ENCODE data around the gene INTS4.

INTS4 gene

DNA sequence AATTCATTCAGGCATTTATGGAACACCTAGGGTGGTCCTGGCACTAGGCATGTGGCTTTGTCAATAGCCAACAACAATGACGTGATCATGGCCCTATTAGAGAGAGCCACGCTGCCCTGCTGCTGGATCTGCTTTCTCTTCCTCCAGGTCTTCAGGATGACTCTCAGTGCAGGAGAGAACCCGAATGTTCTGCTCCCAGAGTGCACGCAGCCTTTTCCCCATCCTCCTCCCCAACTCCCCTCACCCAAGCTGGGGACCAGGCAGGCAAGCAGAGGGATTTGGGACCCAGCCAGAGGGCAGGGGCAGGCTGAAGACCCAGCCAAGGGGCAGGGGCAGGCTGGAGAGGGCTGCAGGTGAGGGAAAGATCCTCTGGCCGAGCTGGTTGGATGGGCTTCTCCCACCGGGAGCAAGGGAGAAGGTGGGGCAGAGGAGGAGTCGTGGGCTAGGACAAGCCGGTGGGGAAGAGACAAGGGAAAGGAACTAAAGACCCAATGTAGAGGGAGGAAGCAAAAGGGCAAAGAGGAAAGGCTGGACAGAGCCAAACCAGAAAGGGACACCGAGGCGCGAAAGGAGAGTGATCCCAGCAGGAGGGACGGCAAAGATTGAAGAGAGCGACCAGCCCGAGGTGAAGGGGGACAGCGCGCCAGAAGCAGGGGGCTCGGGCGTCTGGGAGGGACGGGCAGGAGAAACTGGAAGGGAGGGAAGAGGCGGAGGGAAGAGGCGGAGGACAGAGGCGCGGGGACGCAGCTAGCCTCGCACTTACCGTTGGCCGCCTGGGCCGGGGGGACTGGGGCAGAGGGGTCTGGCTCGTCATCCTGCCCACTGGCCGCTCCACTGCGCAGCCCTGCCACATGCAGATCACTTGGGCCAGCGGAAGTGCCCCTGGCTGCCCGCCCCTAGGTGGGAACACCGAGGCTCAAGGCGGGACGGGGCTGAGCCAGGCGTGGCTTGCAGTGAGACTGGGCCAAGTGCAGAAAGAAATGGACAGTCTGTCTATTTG, 28.2 kb upstream of the INTS4 start, which contains the start of gene KCTD14:
KCTD14 (minus strand) TSS at position 880 of the 1,000 bp plus-strand sequence; CDS start at position 853, 27 bp downstream.
- H3K4me3 ChIP-seq (ENCODE audit: low read length), result no peak within 1 kb of the TSS
- H3K4me2 ChIP-seq (ENCODE audit: low read length), result no peak within 1 kb of the TSS

DNA sequence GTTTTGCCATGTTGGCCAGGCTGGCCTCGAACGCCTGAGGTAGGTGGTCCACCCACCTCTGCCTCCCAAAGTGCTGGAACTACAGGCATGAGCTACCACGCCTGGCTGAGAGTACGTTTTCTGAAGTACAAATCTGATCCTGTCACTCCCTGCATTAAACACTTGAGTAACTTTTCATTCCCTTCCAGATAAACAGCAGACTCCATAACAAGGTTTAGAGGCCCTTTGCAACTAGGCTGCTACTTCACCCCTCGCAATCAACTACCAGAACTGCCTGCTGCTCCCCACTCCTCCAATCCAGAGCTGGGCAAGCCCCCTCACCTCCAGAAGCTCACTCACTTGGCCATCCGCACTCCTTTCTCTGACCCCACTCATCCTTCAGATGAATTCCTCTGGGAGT, 27.1 kb upstream of the INTS4 start:
- TF ChIP-seq, protein P1, sequence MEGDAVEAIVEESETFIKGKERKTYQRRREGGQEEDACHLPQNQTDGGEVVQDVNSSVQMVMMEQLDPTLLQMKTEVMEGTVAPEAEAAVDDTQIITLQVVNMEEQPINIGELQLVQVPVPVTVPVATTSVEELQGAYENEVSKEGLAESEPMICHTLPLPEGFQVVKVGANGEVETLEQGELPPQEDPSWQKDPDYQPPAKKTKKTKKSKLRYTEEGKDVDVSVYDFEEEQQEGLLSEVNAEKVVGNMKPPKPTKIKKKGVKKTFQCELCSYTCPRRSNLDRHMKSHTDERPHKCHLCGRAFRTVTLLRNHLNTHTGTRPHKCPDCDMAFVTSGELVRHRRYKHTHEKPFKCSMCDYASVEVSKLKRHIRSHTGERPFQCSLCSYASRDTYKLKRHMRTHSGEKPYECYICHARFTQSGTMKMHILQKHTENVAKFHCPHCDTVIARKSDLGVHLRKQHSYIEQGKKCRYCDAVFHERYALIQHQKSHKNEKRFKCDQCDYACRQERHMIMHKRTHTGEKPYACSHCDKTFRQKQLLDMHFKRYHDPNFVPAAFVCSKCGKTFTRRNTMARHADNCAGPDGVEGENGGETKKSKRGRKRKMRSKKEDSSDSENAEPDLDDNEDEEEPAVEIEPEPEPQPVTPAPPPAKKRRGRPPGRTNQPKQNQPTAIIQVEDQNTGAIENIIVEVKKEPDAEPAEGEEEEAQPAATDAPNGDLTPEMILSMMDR (IDR thresholded peaks at IDR 0.05; ENCODE audit: low read depth, low read length, poor library complexity, severe bottlenecking), result no peak
- TF ChIP-seq EZH2phosphoT487 (IDR thresholded peaks at IDR 0.05; ENCODE audit: borderline replicate concordance, low read length), result no peak
- no peaks in the 10 kb centered on the region for H3F3A ChIP-seq (ENCODE audit: control insufficient read depth, insufficient read depth)
- no peak overlapping the region for H3K4me3 ChIP-seq (ENCODE audit: low read length)
- no peaks in the 10 kb centered on the region for H3K9me2 ChIP-seq (replicated peaks; ENCODE audit: control insufficient read depth, low read length)
- no peaks in the 10 kb centered on the region for H3K36me3 ChIP-seq (ENCODE audit: control insufficient read depth, low read length)
- peaks cover 8% of the 10 kb centered on the region; the same call in 1 of the 2 replicates for H3K27me3 ChIP-seq (ENCODE audit: control insufficient read depth, low read length)
- no peaks in the 10 kb centered on the region for H3K9me3 ChIP-seq (ENCODE audit: control insufficient read depth, insufficient read depth, low read length)
- no peak overlapping the region for H3K27ac ChIP-seq (ENCODE audit: low read depth, low read length)
- no peak overlapping the region for H3K4me2 ChIP-seq (ENCODE audit: low read length)
- no peaks in the 10 kb centered on the region for H3K4me1 ChIP-seq (ENCODE audit: control insufficient read depth, low read length)
- H4K20me1 ChIP-seq (ENCODE audit: control insufficient read depth, insufficient read depth, low read depth, low read length), result no peaks in the 10 kb centered on the region
- no peaks in the 10 kb centered on the region for H3K79me2 ChIP-seq (ENCODE audit: control insufficient read depth, low read length)

More for the DNA sequence above, 28.2 kb upstream of the INTS4 start, which contains the start of gene KCTD14:
- TF ChIP-seq, protein P1 (IDR thresholded peaks at IDR 0.05; ENCODE audit: low read depth, low read length, poor library complexity, severe bottlenecking), result no peak
- TF ChIP-seq EZH2phosphoT487 (IDR thresholded peaks at IDR 0.05; ENCODE audit: borderline replicate concordance, low read length), result no peak
- Histone ChIP-seq H3K9me3 (ENCODE audit: control insufficient read depth, insufficient read depth, low read length) (no peaks in the 10 kb centered on the region), H4K20me1 (ENCODE audit: control insufficient read depth, insufficient read depth, low read depth, low read length) (no peaks in the 10 kb centered on the region), H3K4me1 (ENCODE audit: control insufficient read depth, low read length) (no peaks in the 10 kb centered on the region), H3K36me3 (ENCODE audit: control insufficient read depth, low read length) (no peaks in the 10 kb centered on the region), H3K27ac (ENCODE audit: low read depth, low read length) (no peak within 1 kb of the TSS), H3K27me3 (ENCODE audit: control insufficient read depth, low read length) (peaks cover 8% of the 10 kb centered on the region; the same call in 1 of the 2 replicates), H3K9me2 (replicated peaks; ENCODE audit: control insufficient read depth, low read length) (no peaks in the 10 kb centered on the region), H3F3A (ENCODE audit: control insufficient read depth, insufficient read depth) (no peaks in the 10 kb centered on the region), H3K79me2 (ENCODE audit: control insufficient read depth, low read length) (no peaks in the 10 kb centered on the region)

DNA sequence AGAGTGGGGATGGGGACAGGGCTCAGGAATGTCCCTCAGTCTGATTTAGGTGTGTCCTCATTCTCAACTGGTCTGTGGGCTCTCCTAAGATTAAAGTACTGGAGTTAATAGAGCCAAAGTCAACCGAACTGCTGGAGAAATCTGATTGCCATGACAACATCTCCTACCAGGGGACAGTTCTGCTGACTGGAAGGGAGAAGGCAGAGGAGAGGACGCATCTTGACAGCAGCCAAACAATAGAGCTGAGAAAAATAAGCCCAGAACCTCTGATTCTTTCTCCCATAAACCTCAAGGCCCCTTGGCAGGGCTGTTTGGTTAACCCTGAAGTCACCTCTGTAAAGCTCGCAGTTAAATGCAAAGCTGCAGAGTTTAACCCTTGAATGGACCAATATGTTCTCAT, 25.8 kb upstream of the INTS4 start:
- no peak overlapping the region for H3K27ac ChIP-seq (ENCODE audit: low read depth, low read length)

More for the DNA sequence above, 25.8 kb upstream of the INTS4 start:
- no peaks in the 10 kb centered on the region for H3K36me3 ChIP-seq (ENCODE audit: control insufficient read depth, low read length)
- H3K9me3 ChIP-seq (ENCODE audit: control insufficient read depth, insufficient read depth, low read length), result no peaks in the 10 kb centered on the region
- H3K27me3 ChIP-seq (ENCODE audit: control insufficient read depth, low read length), result peaks cover 8% of the 10 kb centered on the region; the same call in 1 of the 2 replicates
- no peaks in the 10 kb centered on the region for H4K20me1 ChIP-seq (ENCODE audit: control insufficient read depth, insufficient read depth, low read depth, low read length)
- no peak for TF ChIP-seq EZH2phosphoT487 (IDR thresholded peaks at IDR 0.05; ENCODE audit: borderline replicate concordance, low read length)
- TF ChIP-seq, protein P1 (IDR thresholded peaks at IDR 0.05; ENCODE audit: low read depth, low read length, poor library complexity, severe bottlenecking), result no peak
- no peaks in the 10 kb centered on the region for H3K4me1 ChIP-seq (ENCODE audit: control insufficient read depth, low read length)
- no peaks in the 10 kb centered on the region for H3K79me2 ChIP-seq (ENCODE audit: control insufficient read depth, low read length)
- no peak overlapping the region for H3K4me2 ChIP-seq (ENCODE audit: low read length)
- no peak overlapping the region for H3K4me3 ChIP-seq (ENCODE audit: low read length)
- no peaks in the 10 kb centered on the region for H3F3A ChIP-seq (ENCODE audit: control insufficient read depth, insufficient read depth)
- H3K9me2 ChIP-seq (replicated peaks; ENCODE audit: control insufficient read depth, low read length), result no peaks in the 10 kb centered on the region
